H9 (cell line): ENCODE data around the gene NSA2. TPM values are rescaled to one million over a fixed set of nuclear protein-coding genes. Genes with fewer than 3 reads are reported as not detected.

Source experiments
- DNase-seq: peaks from one replicate; pipeline ENCODE4 v3.0.0-alpha.2; 2017
- H2AFZ ChIP-seq: one replicate; pipeline ENCODE4 v1.6.1; 2013; ENCODE audit warnings: mild to moderate bottlenecking, low read length, control low read depth, moderate library complexity
- H2AK5ac ChIP-seq: 2 replicates; pipeline ENCODE4 v1.6.1; 2013; ENCODE audit warnings: low read length, control low read depth, mixed read lengths; ENCODE audit not compliant: insufficient read length
- H2BK120ac ChIP-seq: one replicate; pipeline ENCODE4 v1.6.1; 2013; ENCODE audit warnings: low read depth, mild to moderate bottlenecking, low read length, control low read depth, inconsistent platforms; ENCODE audit not compliant: poor library complexity, severe bottlenecking
- H2BK12ac ChIP-seq: 2 replicates; pipeline ENCODE4 v1.6.1; 2013; ENCODE audit warnings: low read length, control low read depth, mixed read lengths, low read depth; ENCODE audit not compliant: insufficient read length
- H2BK15ac ChIP-seq: 2 replicates; pipeline ENCODE4 v1.6.1; 2013; ENCODE audit warnings: low read depth, low read length, control low read depth
- H2BK20ac ChIP-seq: one replicate; pipeline ENCODE4 v1.6.1; 2013; ENCODE audit warnings: low read depth, mild to moderate bottlenecking, low read length, control low read depth, inconsistent platforms; ENCODE audit not compliant: poor library complexity, severe bottlenecking
- H2BK5ac ChIP-seq: 2 replicates; pipeline ENCODE4 v1.6.1; 2013; ENCODE audit warnings: low read length, control low read depth, mixed read lengths; ENCODE audit not compliant: insufficient read length
- H3K14ac ChIP-seq: 2 replicates; pipeline ENCODE4 v1.6.1; 2013; ENCODE audit warnings: low read length, control low read depth; ENCODE audit not compliant: insufficient read depth
- H3K18ac ChIP-seq: 2 replicates; pipeline ENCODE4 v1.6.1; 2013; ENCODE audit warnings: low read depth, mild to moderate bottlenecking, mixed read lengths, low read length, control low read depth; ENCODE audit not compliant: insufficient read length
- H3K23ac ChIP-seq: 2 replicates; pipeline ENCODE4 v1.6.1; 2013; ENCODE audit warnings: low read length, control low read depth, mixed read lengths, low read depth; ENCODE audit not compliant: insufficient read length
- H3K23me2 ChIP-seq: 2 replicates; pipeline ENCODE4 v1.6.1; 2013; ENCODE audit warnings: low read depth, mild to moderate bottlenecking, mixed read lengths, low read length, control low read depth; ENCODE audit not compliant: insufficient read length, poor library complexity, severe bottlenecking
- H3K27ac ChIP-seq: 2 replicates; pipeline ENCODE4 v1.5.1; 2013; ENCODE audit warnings: low read length, control low read depth, mixed read lengths, low read depth; ENCODE audit not compliant: insufficient read length
- H3K27me3 ChIP-seq: 2 replicates; pipeline ENCODE4 v1.6.1; 2013; ENCODE audit warnings: low read length, control low read depth, inconsistent platforms; ENCODE audit not compliant: insufficient read depth
- H3K4ac ChIP-seq: 2 replicates; pipeline ENCODE4 v1.6.1; 2013; ENCODE audit warnings: low read depth, mild to moderate bottlenecking, control low read depth, inconsistent platforms, low read length, moderate library complexity
- H3K4me1 ChIP-seq: 2 replicates; pipeline ENCODE4 v1.6.1; 2013; ENCODE audit warnings: low read length, control low read depth, inconsistent platforms; ENCODE audit not compliant: insufficient read depth
- H3K4me2 ChIP-seq: 2 replicates; pipeline ENCODE4 v1.6.1; 2013; ENCODE audit warnings: low read length, control low read depth, mixed read lengths; ENCODE audit not compliant: insufficient read length, insufficient read depth
- H3K56ac ChIP-seq: 2 replicates; pipeline ENCODE4 v1.6.1; 2013; ENCODE audit warnings: low read depth, mild to moderate bottlenecking, mixed read lengths, low read length, control low read depth; ENCODE audit not compliant: insufficient read length
- H3K79me1 ChIP-seq: 2 replicates; pipeline ENCODE4 v1.6.1; 2013; ENCODE audit warnings: low read depth, mild to moderate bottlenecking, moderate library complexity, low read length, control low read depth, inconsistent platforms; ENCODE audit not compliant: insufficient read depth, poor library complexity, severe bottlenecking
- H3K79me2 ChIP-seq: 2 replicates; pipeline ENCODE4 v1.6.1; 2013; ENCODE audit warnings: low read length, control low read depth, inconsistent platforms; ENCODE audit not compliant: insufficient read depth
- H3K9ac ChIP-seq: 2 replicates; pipeline ENCODE4 v1.6.1; 2013; ENCODE audit warnings: low read length, control low read depth, mixed read lengths; ENCODE audit not compliant: insufficient read length; ENCODE audit errors: extremely low read depth
- H3K9me3 ChIP-seq: one replicate; pipeline ENCODE4 v1.6.1; 2013; ENCODE audit warnings: low read depth, low read length, inconsistent platforms; ENCODE audit not compliant: control insufficient read depth
- H3T11ph ChIP-seq: one replicate; pipeline ENCODE4 v1.6.1; 2013; ENCODE audit warnings: mild to moderate bottlenecking, low read length, control low read depth, inconsistent platforms
- H4K20me1 ChIP-seq: one replicate; pipeline ENCODE4 v1.6.1; 2013; ENCODE audit not compliant: control insufficient read depth, insufficient read length, insufficient read depth
- H4K5ac ChIP-seq: 2 replicates; pipeline ENCODE4 v1.6.1; 2013; ENCODE audit warnings: low read depth, mild to moderate bottlenecking, mixed read lengths, low read length, control low read depth; ENCODE audit not compliant: insufficient read length
- H4K8ac ChIP-seq: replicated peaks from 2 replicates; pipeline ENCODE4 v1.6.1; 2013; ENCODE audit warnings: low read length, control low read depth, mixed read lengths, low read depth; ENCODE audit not compliant: insufficient read length
- H4K91ac ChIP-seq: 2 replicates; pipeline ENCODE4 v1.6.1; 2013; ENCODE audit warnings: low read depth, mild to moderate bottlenecking, moderate library complexity, mixed read lengths, low read length, control low read depth; ENCODE audit not compliant: insufficient read length
- H3K27ac Mint-ChIP-seq, 3 experiments: 2 replicates in 2 of 3; 3 replicates in 1 of 3; pipeline ENCODE4 v1.8.0; 2020 to 2021; ENCODE audit warnings: mixed read lengths in 3 of 3, mild to moderate bottlenecking in 1 of 3, moderate library complexity in 1 of 3
- H3K27me3 Mint-ChIP-seq: 2 replicates; pipeline ENCODE4 v1.8.0; 2021; ENCODE audit warnings: low read depth, mild to moderate bottlenecking, moderate library complexity, mixed read lengths
- H3K36me3 Mint-ChIP-seq, 3 experiments: 2 replicates in 2 of 3; 3 replicates in 1 of 3; pipeline ENCODE4 v1.8.0; 2020 to 2021; ENCODE audit warnings: low read depth in 3 of 3, mixed read lengths in 3 of 3; ENCODE audit not compliant: insufficient read depth in 1 of 3
- H3K4me1 Mint-ChIP-seq, 2 experiments: 2 replicates each; pipeline ENCODE4 v1.8.0; 2020; ENCODE audit warnings: mixed read lengths in 2 of 2
- H3K4me3 Mint-ChIP-seq, 2 experiments: 2 replicates in 1 of 2; 3 replicates in 1 of 2; pipeline ENCODE4 v1.8.0; 2020 to 2021; ENCODE audit warnings: mild to moderate bottlenecking in 2 of 2, mixed read lengths in 2 of 2, moderate library complexity in 1 of 2
- H3K9me3 Mint-ChIP-seq, 2 experiments: 2 replicates in 1 of 2; 3 replicates in 1 of 2; pipeline ENCODE4 v1.8.0; 2020; ENCODE audit warnings: mild to moderate bottlenecking in 2 of 2, mixed read lengths in 2 of 2, moderate library complexity in 1 of 2
- CTCF ChIP-seq: fragments of 200-600 bp; sonication (generic); conservative IDR thresholded peaks from 3 replicates; pipeline ENCODE4 v1.8.0; 2021; ENCODE audit warnings: antibody characterized with exemption, mild to moderate bottlenecking
- WGBS: extraction: QIAGEN DNeasy Blood & Tissue Kit; methylation state at CpG from one replicate; pipeline ENCODE4 v1.1.7; 2013; ENCODE audit warnings: missing lambda C conversion rate, low lambda C conversion rate, mixed read lengths; ENCODE audit not compliant: insufficient read length; ENCODE audit errors: extremely low coverage; 5-methylcytosine and 5-hydroxymethylcytosine counted together
- total RNA-seq: library from RNA; stranded (reverse); gene quantifications from 2 replicates; pipeline ENCODE4 v1.2.1, GENCODE V29; 2021

Gene NSA2
- total RNA-seq, 1 experiment from 2014 or later, result 72.0 TPM

- H2BK5ac ChIP-seq, result no peak overlapping the region
- peak overlapping the region; percentile 80 for H3K27ac ChIP-seq
- peaks cover 20% of the 10 kb centered on the region for H3K4me1 ChIP-seq
- no peaks in the 10 kb centered on the region for H3K79me1 ChIP-seq
- H3K9me3 ChIP-seq, result no peaks in the 10 kb centered on the region
- no peak overlapping the region for H2AFZ ChIP-seq
- no peak overlapping the region for H3K23ac ChIP-seq
- H3K79me2 ChIP-seq, result no peaks in the 10 kb centered on the region
- no peak overlapping the region for H2BK20ac ChIP-seq
- no peak overlapping the region for H2BK12ac ChIP-seq
- no peak overlapping the region for H3K9ac ChIP-seq
- no peaks in the 10 kb centered on the region for H4K20me1 ChIP-seq
- no peaks in the 10 kb centered on the region for H3K23me2 ChIP-seq
- no CpG with 5 or more reads among the region's 1 CpG for WGBS
- no peak overlapping the region for H3K14ac ChIP-seq
- H2BK15ac ChIP-seq, result no peak overlapping the region
- H4K91ac ChIP-seq, result no peak overlapping the region
- H3T11ph ChIP-seq, result no peak overlapping the region
- no peak for TF ChIP-seq CTCF
- Mint-ChIP-seq H3K4me1 (peaks cover 51 to 54% of the 10 kb centered on the region in 2 experiments), H3K9me3 (no peaks in the 10 kb centered on the region), H3K36me3 (peaks cover 23 to 36% (median 27%) of the 10 kb centered on the region in 3 experiments), H3K4me3 (peak overlapping the region; percentile 4 to 19; a peak in 3 of 5 replicates), H3K27me3 (no peaks in the 10 kb centered on the region), H3K27ac (peak overlapping the region; percentile 49 to 97 (median 89); a peak in 6 of 7 replicates)
- no peak for DNase-seq
- H2AK5ac ChIP-seq, result no peak overlapping the region
- H3K4me2 ChIP-seq, result no peak overlapping the region
- no peaks in the 10 kb centered on the region for H3K27me3 ChIP-seq
- H4K5ac ChIP-seq, result no peak overlapping the region
- no peak overlapping the region for H4K8ac ChIP-seq
- no peak overlapping the region for H3K4ac ChIP-seq
- H3K18ac ChIP-seq, result no peak overlapping the region
- H2BK120ac ChIP-seq, result no peak overlapping the region
- H3K56ac ChIP-seq, result no peak overlapping the region
These were observed 49.8 kb downstream of the NSA2 start for GRCh38 chr5:74816875-74817274.
